A549 treated with AZD9567 at 1 μM for 4 hours (cell line): ENCODE data around the gene ADAMTS6. TPM values are rescaled to one million over a fixed set of nuclear protein-coding genes. Genes with fewer than 3 reads are reported as not detected.

Experiments
- total RNA-seq: library from RNA; stranded (reverse); fragments of 200-300 nt; extraction: Qiagen RNA extraction; gene quantifications from 5 replicates; pipeline ENCODE4 v1.2.3, GENCODE V29; 2022; ENCODE audit not compliant: insufficient read depth

The ADAMTS6 gene, protein sequence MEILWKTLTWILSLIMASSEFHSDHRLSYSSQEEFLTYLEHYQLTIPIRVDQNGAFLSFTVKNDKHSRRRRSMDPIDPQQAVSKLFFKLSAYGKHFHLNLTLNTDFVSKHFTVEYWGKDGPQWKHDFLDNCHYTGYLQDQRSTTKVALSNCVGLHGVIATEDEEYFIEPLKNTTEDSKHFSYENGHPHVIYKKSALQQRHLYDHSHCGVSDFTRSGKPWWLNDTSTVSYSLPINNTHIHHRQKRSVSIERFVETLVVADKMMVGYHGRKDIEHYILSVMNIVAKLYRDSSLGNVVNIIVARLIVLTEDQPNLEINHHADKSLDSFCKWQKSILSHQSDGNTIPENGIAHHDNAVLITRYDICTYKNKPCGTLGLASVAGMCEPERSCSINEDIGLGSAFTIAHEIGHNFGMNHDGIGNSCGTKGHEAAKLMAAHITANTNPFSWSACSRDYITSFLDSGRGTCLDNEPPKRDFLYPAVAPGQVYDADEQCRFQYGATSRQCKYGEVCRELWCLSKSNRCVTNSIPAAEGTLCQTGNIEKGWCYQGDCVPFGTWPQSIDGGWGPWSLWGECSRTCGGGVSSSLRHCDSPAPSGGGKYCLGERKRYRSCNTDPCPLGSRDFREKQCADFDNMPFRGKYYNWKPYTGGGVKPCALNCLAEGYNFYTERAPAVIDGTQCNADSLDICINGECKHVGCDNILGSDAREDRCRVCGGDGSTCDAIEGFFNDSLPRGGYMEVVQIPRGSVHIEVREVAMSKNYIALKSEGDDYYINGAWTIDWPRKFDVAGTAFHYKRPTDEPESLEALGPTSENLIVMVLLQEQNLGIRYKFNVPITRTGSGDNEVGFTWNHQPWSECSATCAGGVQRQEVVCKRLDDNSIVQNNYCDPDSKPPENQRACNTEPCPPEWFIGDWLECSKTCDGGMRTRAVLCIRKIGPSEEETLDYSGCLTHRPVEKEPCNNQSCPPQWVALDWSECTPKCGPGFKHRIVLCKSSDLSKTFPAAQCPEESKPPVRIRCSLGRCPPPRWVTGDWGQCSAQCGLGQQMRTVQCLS (N-terminal part only)
- total RNA-seq: 0.02 to 0.03 TPM (median 0.02 TPM) in 3 of 5 replicates, not detected in the others

DNA sequence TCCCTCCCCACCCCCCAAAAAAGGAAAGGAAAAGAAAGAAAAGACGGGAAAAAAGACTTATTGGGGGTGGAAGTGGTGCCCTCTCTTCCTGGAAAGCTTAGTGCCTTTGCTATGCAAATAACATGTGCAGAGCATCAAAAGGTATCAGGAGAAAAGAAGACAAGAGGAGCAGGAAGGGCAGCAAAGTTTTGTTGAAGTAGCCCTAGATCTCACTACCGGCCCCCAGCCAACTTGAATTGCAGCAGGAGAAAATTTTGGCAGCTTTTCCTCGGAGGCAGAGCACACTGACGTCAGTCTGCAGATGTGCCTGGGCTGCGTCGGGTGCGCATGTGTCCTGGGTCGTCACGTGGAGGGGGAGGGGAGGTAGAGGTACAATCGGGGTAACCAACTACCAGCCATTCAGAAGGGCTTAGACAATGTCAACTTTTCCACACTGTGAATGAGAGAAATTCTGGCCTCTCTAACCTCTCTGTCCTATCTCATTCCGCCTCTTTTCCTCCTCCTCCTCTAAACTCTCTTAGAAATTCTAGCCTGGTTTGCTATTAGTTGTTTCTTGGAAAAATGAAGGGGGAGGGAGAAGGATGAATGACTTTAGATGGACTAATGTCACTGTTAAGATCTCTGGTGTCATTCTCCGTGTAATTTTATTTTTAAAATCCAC, at the start of gene ADAMTS6:
Gene ADAMTS6 (minus strand): TSS at position 286 of the 661 bp plus-strand sequence. CDS start 8,247 bp downstream, outside the sequence.

Other genes with a start within 250 kb of the ADAMTS6 start
- gene CENPK, start 81.2 kb upstream of the ADAMTS6 start, total RNA-seq: 28.2 to 31.2 TPM (median 29.7 TPM) in 5 replicates
- gene PPWD1, start 81.4 kb upstream of the ADAMTS6 start, total RNA-seq: 16.0 to 33.7 TPM (median 16.3 TPM) in 5 replicates
- 6.5 to 9.1 TPM (median 7.9 TPM) in 5 replicates for gene TRIM23, start 142.4 kb upstream of the ADAMTS6 start, total RNA-seq
- 1.9 to 3.0 TPM (median 2.0 TPM) in 5 replicates for gene SHLD3, start 143.1 kb upstream of the ADAMTS6 start, total RNA-seq
- gene TRAPPC13, start 143.1 kb upstream of the ADAMTS6 start, total RNA-seq: 10.1 to 17.6 TPM (median 13.0 TPM) in 5 replicates
- gene SGTB, start 240.2 kb upstream of the ADAMTS6 start, total RNA-seq: 5.5 to 8.2 TPM (median 7.2 TPM) in 5 replicates
- 50.5 to 74.7 TPM (median 61.2 TPM) in 5 replicates for gene NLN, start 240.3 kb upstream of the ADAMTS6 start, total RNA-seq